HG03558 (cell line): Measurements from ENCODE around the gene CTCFL.
"Not testable (repeated sequence)": the region's sequence is repeated elsewhere in the genome, so short reads cannot be mapped to it uniquely, and the experiment has no call there.

Source experiments
- ATAC-seq: cut with Tn5 transposase; IDR thresholded peaks from one replicate; pipeline ENCODE4 v1.9.1; 2021; ENCODE audit warnings: moderate number of reproducible peaks; ENCODE audit not compliant: unreplicated experiment; ENCODE audit errors: extremely low read depth

The CTCFL gene

GRCh38 chr20:57512432-57512831, 12.5 kb downstream of the CTCFL start:
- no peak for ATAC-seq

GRCh38 chr20:57511709-57512108, 13.2 kb downstream of the CTCFL start:
- not testable (repeated sequence) for ATAC-seq

DNA sequence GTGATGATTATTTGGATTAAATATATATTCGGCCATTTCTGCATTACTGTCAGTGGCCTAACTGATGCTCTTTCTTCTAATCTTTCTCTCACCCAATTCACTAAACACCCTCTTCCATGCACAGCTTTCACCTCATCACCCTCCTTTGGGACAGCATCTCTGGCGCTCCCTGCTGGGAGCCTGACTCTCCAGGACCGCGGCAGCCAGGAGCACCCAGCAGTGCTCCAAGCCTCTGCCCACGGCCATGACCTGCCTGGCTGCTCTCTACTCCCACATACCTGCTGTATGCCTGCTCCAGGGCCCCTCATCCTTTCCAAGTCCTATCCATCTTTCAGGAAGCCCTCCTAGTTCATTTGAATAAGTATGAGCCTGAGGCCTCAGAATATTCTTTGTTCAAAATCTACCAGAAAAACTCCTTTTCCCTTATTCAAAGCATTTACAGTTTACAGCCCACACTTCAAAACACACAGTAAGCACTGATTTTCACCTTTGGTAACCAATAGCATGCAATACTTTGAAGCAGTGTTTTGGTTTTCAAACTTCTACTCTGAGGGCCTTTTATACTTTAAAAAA, 15.2 kb downstream of the CTCFL start:
- ATAC-seq = no peak

DNA sequence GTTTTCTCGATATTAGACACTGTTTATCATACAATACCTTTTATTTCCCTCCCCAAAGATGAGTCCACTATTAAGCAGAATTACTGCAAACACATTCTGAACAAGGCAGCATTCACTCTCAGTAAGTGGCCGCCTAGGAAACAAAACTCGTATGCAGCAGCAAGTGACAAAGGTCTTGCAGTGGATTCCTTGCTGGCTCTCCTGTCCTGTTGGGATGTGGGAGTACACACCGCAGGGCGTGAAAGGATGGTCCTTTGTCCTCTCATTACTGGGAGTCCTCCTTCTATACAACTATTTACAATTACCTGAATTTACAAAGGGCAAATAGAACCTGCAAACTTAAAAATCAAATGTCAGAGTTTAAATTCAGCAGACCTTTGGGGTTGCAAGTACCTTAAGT, 16.1 kb downstream of the CTCFL start:
- ATAC-seq = no peak

DNA sequence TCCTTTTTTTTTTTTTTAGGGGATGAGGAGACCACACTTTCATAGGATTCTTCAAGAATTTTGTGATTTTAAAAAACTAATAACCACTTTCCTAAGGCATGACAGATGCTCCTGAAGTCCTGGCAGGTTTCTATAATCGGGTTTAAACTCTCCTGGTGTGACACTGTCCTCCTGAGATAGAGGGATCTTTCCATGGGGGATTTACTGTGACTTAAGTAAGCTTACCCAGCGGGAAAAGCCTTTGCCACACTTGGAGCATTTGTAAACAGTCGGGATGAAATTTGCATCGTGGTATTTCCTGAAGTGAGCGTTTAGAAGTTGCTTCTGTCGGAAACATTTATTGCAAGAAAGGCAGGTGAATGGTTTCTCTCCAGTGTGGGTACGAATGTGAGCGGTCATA, 16.6 kb downstream of the CTCFL start:
- ATAC-seq = no peak

GRCh38 chr20:57507477-57507876, 17.5 kb downstream of the CTCFL start:
- no peak for ATAC-seq

- ATAC-seq = no peak
Observed at GRCh38 chr20:57505979-57506378, 19.0 kb downstream of the CTCFL start.

- no peak for ATAC-seq
Observed at GRCh38 chr20:57504411-57504810, 20.5 kb downstream of the CTCFL start.

GRCh38 chr20:57503035-57503658, 21.8 kb downstream of the CTCFL start:
- no peak for ATAC-seq

GRCh38 chr20:57502336-57502700, 22.6 kb downstream of the CTCFL start:
- ATAC-seq = no peak

DNA sequence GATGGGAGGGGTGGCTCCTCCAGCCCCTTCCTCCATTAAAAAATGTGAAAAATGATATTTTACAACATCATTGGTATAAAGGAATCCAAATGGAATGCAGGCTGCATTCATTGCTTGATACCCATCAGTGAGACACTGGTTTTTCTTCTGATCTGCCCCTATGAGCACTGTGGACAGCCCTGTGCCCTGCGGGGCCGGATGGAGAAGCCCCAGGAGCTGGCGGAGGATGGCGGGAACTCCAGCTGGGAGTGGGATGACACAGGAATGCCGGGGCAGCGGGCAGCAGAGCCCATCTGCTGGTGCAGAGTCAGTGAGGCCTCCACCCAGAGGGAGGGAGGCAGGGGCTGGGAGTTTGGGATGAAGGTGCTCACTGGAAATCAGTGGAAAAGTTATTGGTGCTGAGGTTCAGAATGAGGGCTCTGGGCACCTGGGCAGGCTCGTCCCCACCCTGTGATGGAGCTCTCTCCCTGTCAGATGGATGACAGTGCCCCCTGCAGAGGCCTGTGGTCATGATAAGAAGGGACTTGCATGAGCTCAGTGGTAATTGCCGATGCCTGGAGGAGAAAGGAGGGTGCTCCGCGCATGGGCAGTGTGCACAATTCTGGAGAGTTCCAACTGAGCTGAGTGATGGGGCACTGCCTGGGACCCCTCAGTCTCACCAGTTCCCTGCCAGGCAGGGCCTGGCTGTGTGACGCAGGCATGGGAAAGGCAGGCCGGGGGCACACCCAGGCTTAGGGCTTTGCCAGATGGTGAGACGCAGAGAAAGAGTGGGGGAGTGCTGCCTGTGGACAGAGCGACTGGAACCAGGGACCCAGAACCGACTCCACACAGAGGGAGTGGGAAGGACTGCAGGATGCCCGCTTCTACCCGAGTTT, 23.2 kb downstream of the CTCFL start:
- no peak for ATAC-seq

DNA sequence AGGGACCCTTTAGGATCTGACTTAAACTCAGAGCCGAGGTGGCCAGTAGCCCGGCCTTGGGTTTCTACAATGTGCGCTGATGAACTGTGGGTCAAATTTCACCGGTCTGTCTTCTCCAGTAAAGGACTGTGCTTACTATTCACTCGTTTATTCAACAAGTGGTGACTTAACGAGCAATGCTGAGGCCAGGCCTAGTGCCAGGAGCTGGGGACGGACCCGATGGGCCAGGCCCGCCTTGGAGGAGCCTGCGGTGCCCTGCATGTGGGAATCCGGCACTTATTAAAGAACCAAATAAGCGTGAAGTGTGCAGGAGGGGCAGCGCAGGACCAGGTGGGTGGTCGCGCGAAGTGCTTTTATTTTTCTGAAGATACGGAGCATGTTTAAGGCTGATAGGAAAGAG, 24.0 kb downstream of the CTCFL start:
- no peak for ATAC-seq

GRCh38 chr20:57500235-57500634, 24.7 kb downstream of the CTCFL start:
- ATAC-seq = no peak

GRCh38 chr20:57499676-57500075, 25.3 kb downstream of the CTCFL start:
- no peak for ATAC-seq

- no peak for ATAC-seq
Observed at GRCh38 chr20:57498425-57499400, 26.2 kb downstream of the CTCFL start.

DNA sequence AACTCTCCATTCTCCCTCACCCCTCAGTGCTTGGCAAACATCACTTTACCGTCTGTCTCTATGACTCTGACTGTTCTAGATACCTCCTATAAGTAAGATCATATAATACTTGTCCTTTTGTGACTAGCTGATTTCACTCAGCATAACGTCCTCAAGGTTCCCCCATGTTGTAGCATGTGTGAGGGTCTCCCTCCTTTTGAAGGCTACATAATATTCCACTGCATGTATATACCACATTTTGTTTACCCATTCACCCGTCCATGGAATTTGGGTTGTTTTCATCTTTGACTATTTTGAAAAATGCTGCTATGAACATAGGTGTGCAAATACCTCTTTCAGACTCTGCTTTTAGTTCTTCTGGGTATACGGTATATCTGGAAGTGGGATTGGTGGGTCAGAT, 28.3 kb downstream of the CTCFL start:
- ATAC-seq = no peak

DNA sequence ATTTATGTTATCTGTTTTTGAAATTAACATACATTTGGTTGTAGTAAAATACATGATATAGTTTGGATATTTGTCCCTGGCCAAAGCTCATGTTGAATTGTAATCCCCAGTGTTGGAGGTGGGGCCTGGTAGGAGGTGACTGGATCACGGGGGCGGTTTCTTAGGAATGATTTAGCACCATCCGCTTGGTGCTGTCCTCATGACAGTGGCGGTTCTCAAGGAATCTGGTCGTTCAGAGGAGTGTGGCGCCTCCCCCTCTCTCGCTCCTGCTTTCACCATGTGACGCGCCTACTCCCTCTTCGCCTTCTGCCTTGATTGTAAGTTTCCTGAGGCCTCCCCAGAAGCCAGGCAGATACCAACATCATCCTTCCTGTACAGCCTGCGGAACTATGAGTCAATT, 29.0 kb downstream of the CTCFL start:
- no peak for ATAC-seq

DNA sequence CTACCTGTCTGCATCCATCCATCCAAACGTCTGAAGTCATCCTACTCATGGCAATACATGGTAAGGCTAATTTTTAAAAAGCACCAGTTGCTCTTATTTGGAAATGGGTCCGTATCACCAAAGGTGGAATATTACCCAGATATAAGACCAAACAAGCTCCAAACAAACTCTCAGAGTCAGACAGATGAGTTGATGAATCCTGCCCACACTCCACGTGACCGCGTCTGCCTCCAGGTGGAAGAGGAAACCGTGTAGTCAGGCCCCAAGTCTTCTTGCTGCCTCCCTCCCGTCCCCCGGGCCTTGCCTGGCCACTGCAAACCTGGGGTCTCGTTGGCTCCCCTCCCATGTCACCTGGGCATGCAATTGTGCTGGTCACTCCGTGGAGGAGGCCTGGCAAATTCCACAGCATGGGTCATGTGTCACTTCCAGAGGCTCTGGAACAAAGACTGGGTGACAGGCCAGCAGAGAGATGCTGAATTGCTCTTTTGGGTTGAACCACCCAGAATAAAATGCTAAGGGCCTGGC, 31.8 kb downstream of the CTCFL start:
- ATAC-seq = no peak

GRCh38 chr20:57491373-57491772, 33.6 kb downstream of the CTCFL start:
- ATAC-seq = no peak

- not testable (repeated sequence) for ATAC-seq
Observed at GRCh38 chr20:57488277-57488676, 36.7 kb downstream of the CTCFL start.
